Neural cell (in vitro differentiated cells): ENCODE measurements around the gene UNKL.

Experiments
- CTCF ChIP-seq: fragments of 450-650 bp; IDR thresholded peaks from 2 replicates; pipeline ENCODE4 v1.5.1; 2014; ENCODE audit warnings: antibody characterized with exemption, mild to moderate bottlenecking, moderate library complexity; ENCODE audit not compliant: poor library complexity, severe bottlenecking
- EZH2 ChIP-seq: fragments of 200-600, 300-800 bp; shearing (Covaris generic), sonication (generic); IDR thresholded peaks from 2 replicates; pipeline ENCODE4 v1.6.1; 2014; ENCODE audit warnings: antibody characterized with exemption, low read length, borderline replicate concordance, mild to moderate bottlenecking; ENCODE audit not compliant: insufficient read depth, poor library complexity, severe bottlenecking
- MXI1 ChIP-seq: fragments of 450-650 bp; conservative IDR thresholded peaks from 2 replicates; pipeline ENCODE4 v1.6.1; 2014; ENCODE audit warnings: antibody characterized with exemption, mild to moderate bottlenecking; ENCODE audit not compliant: poor library complexity, severe bottlenecking
- POLR2AphosphoS5 ChIP-seq: IDR thresholded peaks from 2 replicates; pipeline ENCODE4 v1.6.1; 2012
- RAD21 ChIP-seq: fragments of 450-650 bp; conservative IDR thresholded peaks from 2 replicates; pipeline ENCODE4 v1.6.1; 2014; ENCODE audit warnings: antibody characterized with exemption, mild to moderate bottlenecking, moderate library complexity

DNA sequence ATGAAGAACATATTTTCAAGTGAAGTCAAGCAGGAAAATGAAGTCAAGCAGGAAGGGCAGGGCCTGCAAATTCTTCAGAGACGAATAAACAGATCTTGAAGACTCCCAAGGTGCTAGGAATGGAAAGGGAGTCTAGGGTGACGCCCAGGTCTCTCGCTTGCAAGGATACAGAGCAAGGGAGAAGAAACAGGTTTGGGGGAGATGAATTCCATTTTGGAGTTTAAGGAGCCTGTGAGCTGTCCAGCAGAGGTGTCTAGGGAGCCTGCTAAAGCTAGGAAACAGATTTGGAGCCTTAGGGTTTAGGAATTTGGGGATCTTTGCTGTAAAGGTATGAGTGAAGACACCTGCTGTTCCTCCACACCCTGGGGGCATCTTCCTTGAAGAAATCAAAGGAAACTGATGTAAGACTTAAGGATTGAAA lies 2.0 kb upstream of the UNKL start:
- TF ChIP-seq CTCF, result no peak
- no peak for TF ChIP-seq MXI1
- TF ChIP-seq RAD21, result no peak
- no peak for TF ChIP-seq EZH2
- no peak for TF ChIP-seq POLR2AphosphoS5
